ENCODE measurements around the gene CCBE1.

DNA sequence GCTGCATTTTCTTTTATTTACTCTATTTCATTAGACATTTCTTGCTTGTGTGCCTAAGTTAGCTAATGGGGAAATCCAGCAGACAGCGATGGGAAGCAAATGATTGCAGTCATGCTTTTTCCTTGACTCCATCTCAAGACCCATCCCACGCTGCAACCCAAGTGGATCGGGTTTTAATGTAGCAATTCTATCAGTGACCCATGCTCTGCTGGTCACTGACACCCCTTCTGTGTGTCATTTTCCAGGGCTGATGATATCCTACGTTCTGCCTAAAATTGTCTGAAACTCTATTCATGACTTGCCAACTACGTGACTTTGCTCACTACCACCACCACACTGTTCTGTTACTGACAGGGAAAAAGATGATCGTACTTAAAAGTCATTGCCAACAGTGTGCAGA, 129.8 kb downstream of the CCBE1 start:
- TF ChIP-seq, protein P1, sequence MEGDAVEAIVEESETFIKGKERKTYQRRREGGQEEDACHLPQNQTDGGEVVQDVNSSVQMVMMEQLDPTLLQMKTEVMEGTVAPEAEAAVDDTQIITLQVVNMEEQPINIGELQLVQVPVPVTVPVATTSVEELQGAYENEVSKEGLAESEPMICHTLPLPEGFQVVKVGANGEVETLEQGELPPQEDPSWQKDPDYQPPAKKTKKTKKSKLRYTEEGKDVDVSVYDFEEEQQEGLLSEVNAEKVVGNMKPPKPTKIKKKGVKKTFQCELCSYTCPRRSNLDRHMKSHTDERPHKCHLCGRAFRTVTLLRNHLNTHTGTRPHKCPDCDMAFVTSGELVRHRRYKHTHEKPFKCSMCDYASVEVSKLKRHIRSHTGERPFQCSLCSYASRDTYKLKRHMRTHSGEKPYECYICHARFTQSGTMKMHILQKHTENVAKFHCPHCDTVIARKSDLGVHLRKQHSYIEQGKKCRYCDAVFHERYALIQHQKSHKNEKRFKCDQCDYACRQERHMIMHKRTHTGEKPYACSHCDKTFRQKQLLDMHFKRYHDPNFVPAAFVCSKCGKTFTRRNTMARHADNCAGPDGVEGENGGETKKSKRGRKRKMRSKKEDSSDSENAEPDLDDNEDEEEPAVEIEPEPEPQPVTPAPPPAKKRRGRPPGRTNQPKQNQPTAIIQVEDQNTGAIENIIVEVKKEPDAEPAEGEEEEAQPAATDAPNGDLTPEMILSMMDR (IDR thresholded peaks at IDR 0.05; ENCODE audit: poor library complexity, severe bottlenecking), result no peak
- TF ChIP-seq TAF1 (IDR thresholded peaks at IDR 0.05; ENCODE audit: low read depth), result no peak
- TF ChIP-seq RAD21 (conservative IDR thresholded peaks at IDR 0.05), result no peak
- no peak for TF ChIP-seq EZH2 (IDR thresholded peaks at IDR 0.05; ENCODE audit: borderline replicate concordance, insufficient read depth, low read length, poor library complexity, severe bottlenecking)
- TF ChIP-seq POLR2AphosphoS5 (IDR thresholded peaks at IDR 0.05), result no peak
- TF ChIP-seq, protein P2, sequence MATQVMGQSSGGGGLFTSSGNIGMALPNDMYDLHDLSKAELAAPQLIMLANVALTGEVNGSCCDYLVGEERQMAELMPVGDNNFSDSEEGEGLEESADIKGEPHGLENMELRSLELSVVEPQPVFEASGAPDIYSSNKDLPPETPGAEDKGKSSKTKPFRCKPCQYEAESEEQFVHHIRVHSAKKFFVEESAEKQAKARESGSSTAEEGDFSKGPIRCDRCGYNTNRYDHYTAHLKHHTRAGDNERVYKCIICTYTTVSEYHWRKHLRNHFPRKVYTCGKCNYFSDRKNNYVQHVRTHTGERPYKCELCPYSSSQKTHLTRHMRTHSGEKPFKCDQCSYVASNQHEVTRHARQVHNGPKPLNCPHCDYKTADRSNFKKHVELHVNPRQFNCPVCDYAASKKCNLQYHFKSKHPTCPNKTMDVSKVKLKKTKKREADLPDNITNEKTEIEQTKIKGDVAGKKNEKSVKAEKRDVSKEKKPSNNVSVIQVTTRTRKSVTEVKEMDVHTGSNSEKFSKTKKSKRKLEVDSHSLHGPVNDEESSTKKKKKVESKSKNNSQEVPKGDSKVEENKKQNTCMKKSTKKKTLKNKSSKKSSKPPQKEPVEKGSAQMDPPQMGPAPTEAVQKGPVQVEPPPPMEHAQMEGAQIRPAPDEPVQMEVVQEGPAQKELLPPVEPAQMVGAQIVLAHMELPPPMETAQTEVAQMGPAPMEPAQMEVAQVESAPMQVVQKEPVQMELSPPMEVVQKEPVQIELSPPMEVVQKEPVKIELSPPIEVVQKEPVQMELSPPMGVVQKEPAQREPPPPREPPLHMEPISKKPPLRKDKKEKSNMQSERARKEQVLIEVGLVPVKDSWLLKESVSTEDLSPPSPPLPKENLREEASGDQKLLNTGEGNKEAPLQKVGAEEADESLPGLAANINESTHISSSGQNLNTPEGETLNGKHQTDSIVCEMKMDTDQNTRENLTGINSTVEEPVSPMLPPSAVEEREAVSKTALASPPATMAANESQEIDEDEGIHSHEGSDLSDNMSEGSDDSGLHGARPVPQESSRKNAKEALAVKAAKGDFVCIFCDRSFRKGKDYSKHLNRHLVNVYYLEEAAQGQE (IDR thresholded peaks at IDR 0.05; ENCODE audit: borderline replicate concordance), result no peak
